ENCODE results near the gene DDA1.

Gene DDA1

DNA sequence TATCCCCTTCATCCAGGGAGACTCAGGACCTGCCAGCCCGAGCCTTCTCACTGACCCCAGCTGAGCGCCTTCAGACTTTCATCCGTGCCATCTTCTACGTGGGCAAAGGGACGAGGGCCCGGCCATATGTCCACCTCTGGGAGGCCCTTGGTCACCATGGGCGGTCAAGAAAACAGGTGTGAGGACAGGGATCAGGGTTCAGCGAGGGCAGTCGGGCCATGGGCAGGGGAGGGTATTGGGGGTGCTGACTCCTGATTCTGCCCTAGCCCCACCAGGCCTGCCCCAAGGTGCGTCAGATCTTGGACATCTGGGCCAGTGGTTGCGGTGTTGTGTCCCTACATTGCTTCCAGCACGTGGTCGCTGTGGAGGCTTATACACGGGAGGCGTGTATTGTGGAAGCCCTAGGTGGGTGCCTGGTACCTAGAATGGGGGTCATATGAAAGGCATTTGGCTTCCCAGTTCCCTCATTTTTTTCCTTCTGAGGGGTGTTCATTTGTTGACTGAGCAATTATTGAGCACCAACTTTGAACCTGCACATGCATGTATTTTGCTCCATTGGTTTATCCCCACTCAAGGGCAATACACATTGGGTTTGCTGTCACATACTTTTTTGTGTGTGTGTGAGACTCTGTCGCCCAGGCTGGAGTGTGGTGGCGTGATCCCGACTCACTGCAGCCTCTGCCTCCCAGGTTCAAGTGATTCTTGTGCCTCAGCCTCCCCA is 23.8 kb upstream of the DDA1 start:
- TF ChIP-seq, protein P1, sequence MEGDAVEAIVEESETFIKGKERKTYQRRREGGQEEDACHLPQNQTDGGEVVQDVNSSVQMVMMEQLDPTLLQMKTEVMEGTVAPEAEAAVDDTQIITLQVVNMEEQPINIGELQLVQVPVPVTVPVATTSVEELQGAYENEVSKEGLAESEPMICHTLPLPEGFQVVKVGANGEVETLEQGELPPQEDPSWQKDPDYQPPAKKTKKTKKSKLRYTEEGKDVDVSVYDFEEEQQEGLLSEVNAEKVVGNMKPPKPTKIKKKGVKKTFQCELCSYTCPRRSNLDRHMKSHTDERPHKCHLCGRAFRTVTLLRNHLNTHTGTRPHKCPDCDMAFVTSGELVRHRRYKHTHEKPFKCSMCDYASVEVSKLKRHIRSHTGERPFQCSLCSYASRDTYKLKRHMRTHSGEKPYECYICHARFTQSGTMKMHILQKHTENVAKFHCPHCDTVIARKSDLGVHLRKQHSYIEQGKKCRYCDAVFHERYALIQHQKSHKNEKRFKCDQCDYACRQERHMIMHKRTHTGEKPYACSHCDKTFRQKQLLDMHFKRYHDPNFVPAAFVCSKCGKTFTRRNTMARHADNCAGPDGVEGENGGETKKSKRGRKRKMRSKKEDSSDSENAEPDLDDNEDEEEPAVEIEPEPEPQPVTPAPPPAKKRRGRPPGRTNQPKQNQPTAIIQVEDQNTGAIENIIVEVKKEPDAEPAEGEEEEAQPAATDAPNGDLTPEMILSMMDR (IDR thresholded peaks at IDR 0.05; ENCODE audit: low read depth, low read length, missing control alignments): no peak
- Histone ChIP-seq H3K27me3 (replicated peaks) (no peaks in the 10 kb centered on the region), H3K36me3 (replicated peaks) (no peaks in the 10 kb centered on the region), H3K27ac (no peak overlapping the region), H3K4me3 (ENCODE audit: low read depth, low read length) (no peak overlapping the region)
- DNase-seq: no peak
- in situ Hi-C loops (cut with HindIII; ENCODE audit: low pct_ligation_motif_present, low sequenced_read_pairs): no loop called here

DNA sequence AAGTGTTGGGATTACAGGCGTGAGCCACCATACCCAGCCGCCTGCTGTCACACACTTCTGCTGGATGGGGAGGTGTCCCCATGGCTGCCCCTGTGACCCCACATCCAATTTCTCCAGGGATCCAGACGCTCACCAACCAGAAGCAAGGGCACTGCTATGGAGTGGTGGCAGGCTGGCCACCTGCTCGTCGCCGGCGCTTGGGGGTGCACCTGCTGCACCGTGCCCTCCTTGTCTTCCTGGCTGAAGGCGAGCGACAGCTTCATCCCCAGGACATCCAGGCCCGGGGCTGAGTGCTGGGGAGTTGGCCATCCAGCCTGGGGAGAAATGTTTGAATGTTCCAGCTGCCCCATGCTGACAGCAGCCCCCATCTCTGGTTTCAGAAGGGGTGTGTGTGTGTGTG is 23.1 kb upstream of the DDA1 start:
- no peaks in the 10 kb centered on the region for H3K27me3 ChIP-seq (replicated peaks)
- in situ Hi-C loops (cut with HindIII; ENCODE audit: low pct_ligation_motif_present, low sequenced_read_pairs): no loop called here
- no peak for DNase-seq
- no peak overlapping the region for H3K27ac ChIP-seq
- no peaks in the 10 kb centered on the region for H3K36me3 ChIP-seq (replicated peaks)
- no peak overlapping the region for H3K4me3 ChIP-seq (ENCODE audit: low read depth, low read length)
- TF ChIP-seq, protein P1 (IDR thresholded peaks at IDR 0.05; ENCODE audit: low read depth, low read length, missing control alignments): no peak

DNA sequence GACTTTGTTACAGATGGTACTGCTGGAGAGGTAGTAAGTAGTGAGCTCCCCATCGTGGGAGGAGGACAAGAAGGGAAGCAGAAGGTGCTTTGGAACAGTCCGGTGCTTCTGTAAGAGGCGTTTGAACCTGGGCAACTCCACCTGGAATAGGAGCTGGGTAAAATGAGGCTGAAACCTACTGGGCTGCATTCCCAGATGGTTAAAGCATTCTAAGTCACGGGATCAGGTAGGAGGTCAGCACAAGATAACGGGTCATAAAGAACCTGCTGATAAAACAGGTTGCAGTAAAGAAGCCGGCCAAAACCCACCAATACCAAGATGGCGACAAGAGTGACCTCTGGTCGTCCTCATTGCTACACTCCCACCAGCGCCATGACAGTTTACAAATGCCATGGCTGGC is 22.6 kb upstream of the DDA1 start:
- TF ChIP-seq, protein P1 (IDR thresholded peaks at IDR 0.05; ENCODE audit: low read depth, low read length, missing control alignments): no peak
- H3K36me3 ChIP-seq (replicated peaks): no peaks in the 10 kb centered on the region
- DNase-seq: no peak
- H3K27me3 ChIP-seq (replicated peaks): no peaks in the 10 kb centered on the region
- in situ Hi-C loops (cut with HindIII; ENCODE audit: low pct_ligation_motif_present, low sequenced_read_pairs): no loop called here
- no peak overlapping the region for H3K27ac ChIP-seq
- no peak overlapping the region for H3K4me3 ChIP-seq (ENCODE audit: low read depth, low read length)

DNA sequence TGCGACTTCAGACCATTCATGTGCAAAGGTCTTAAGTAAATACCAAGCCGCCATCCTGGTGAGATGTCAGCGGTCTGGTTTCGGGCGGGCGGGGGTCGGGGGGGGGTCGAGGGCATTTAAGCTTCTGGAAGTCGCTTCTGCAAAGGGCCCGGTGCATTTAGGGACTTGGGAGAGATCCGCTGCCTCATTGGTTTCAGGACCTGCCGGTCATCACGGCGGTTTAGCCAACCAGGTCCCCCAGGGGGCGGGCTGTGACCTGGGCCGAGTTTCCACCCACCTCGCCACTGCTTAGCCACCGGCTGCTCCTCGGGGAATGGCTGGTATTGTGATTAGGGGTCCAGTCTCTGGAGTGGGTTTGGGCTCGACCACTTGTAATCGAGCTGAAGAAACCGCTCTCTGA is 19.9 kb upstream of the DDA1 start:
- in situ Hi-C loops (cut with HindIII; ENCODE audit: low pct_ligation_motif_present, low sequenced_read_pairs): no loop called here
- Histone ChIP-seq H3K27ac (no peak overlapping the region), H3K27me3 (replicated peaks) (no peaks in the 10 kb centered on the region), H3K4me3 (ENCODE audit: low read depth, low read length) (peak overlapping the region; percentile 20), H3K36me3 (replicated peaks) (no peaks in the 10 kb centered on the region)
- peak; percentile 88 for DNase-seq
- TF ChIP-seq, protein P1 (IDR thresholded peaks at IDR 0.05; ENCODE audit: low read depth, low read length, missing control alignments): no peak

DNA sequence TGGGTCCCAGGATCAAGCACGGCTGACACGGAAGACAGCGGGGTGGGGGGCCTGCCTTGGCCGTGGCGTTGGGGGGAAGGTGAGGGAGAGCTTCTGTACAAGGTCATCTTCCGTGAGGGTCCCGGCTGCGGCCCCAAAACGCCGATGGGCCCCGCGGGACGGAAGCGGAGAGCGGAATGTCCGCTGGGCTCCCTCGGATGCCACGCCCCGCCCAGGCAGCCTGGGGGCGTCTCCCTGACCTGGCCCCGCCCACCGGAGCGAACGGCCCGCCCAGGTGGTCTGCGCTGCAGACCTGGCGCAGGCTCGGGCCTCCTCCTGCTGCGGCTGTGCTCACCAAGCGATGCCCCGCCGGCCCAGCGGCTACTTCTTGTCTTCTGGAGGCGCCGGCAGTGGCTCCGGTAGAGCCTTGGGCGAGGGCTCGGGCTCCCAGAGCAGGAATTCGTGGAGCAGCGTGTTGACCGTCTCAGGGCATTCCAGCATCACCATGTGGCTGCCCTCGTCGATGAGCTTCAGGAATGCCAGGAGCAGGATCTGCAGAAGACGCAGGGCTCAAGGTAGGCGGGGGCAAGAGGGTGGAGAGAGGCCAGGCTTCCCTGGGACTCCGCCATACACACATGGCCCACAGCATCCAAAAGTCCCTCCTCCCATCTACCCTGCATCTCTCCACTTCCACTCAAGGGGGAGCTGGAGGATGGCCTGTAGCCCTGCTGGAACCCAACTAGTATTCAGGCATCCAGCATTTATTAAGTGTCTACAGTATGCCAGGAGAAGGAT is 16.9 kb upstream of the DDA1 start:
- no peaks in the 10 kb centered on the region for H3K27me3 ChIP-seq (replicated peaks)
- H3K27ac ChIP-seq: no peak overlapping the region
- in situ Hi-C loops (cut with HindIII; ENCODE audit: low pct_ligation_motif_present, low sequenced_read_pairs): no loop called here

More for the DNA sequence above, 16.9 kb upstream of the DDA1 start:
- Histone ChIP-seq H3K36me3 (replicated peaks) (no peaks in the 10 kb centered on the region), H3K4me3 (ENCODE audit: low read depth, low read length) (peak overlapping the region; percentile 71)
- peak; percentile 88 for DNase-seq
- TF ChIP-seq, protein P1 (IDR thresholded peaks at IDR 0.05; ENCODE audit: low read depth, low read length, missing control alignments): peak; percentile 90
